ENCODE measurements around the gene PLP2. TPM values are rescaled to one million over a fixed set of nuclear protein-coding genes. Genes with fewer than 3 reads are reported as not detected.

Gene PLP2
- total RNA-seq, 2 donors from 2014 or later = 47.8 to 64.8 TPM

GRCh38 chrX:49176421-49177326 is 5.0 kb downstream of the PLP2 start:
- Histone ChIP-seq H3K36me3 (peaks cover 22% of the 10 kb centered on the region), H3K4me3 (no peak overlapping the region), H3K27ac (peak overlapping the region; percentile 48 to 53), H3K9me3 (no peaks in the 10 kb centered on the region), H3K27me3 (no peaks in the 10 kb centered on the region), H3K4me1 (peaks cover 0 to 12% of the 10 kb centered on the region in 2 donors)
- no peak for TF ChIP-seq CTCF (IDR thresholded peaks at IDR 0.05)
- DNase-seq (ENCODE audit: low spot score) = no peak

- Histone ChIP-seq H3K4me3 (no peak overlapping the region), H3K27ac (peak overlapping the region; percentile 48 to 53), H3K36me3 (peaks cover 22% of the 10 kb centered on the region), H3K27me3 (no peaks in the 10 kb centered on the region), H3K9me3 (no peaks in the 10 kb centered on the region), H3K4me1 (peaks cover 0 to 12% of the 10 kb centered on the region in 2 donors)
- DNase-seq (ENCODE audit: low spot score) = no peak
- TF ChIP-seq CTCF (IDR thresholded peaks at IDR 0.05) = peak in 1 of 2 donors; percentile 22
These were observed 5.7 kb downstream of the PLP2 start for GRCh38 chrX:49177338-49177833.

- no peak overlapping the region for H3K4me3 ChIP-seq
- no peak for DNase-seq (ENCODE audit: low spot score)
- TF ChIP-seq CTCF (IDR thresholded peaks at IDR 0.05) = no peak
- H3K36me3 ChIP-seq = peaks cover 22% of the 10 kb centered on the region
- H3K27me3 ChIP-seq = no peaks in the 10 kb centered on the region
- H3K9me3 ChIP-seq = no peaks in the 10 kb centered on the region
- H3K4me1 ChIP-seq = peaks cover 0 to 9% of the 10 kb centered on the region in 2 donors
- H3K27ac ChIP-seq = no peak overlapping the region
These were observed 6.3 kb downstream of the PLP2 start for GRCh38 chrX:49177873-49178480.

- no peak overlapping the region for H3K4me3 ChIP-seq
- no peaks in the 10 kb centered on the region for H3K9me3 ChIP-seq
- no peak for DNase-seq (ENCODE audit: low spot score)
- TF ChIP-seq CTCF (IDR thresholded peaks at IDR 0.05) = no peak
- no peak overlapping the region for H3K27ac ChIP-seq
- peaks cover 21% of the 10 kb centered on the region for H3K36me3 ChIP-seq
- H3K4me1 ChIP-seq = peaks cover 0 to 4% of the 10 kb centered on the region in 2 donors
- no peaks in the 10 kb centered on the region for H3K27me3 ChIP-seq
These were observed 6.8 kb downstream of the PLP2 start for GRCh38 chrX:49178537-49178936.

- Histone ChIP-seq H3K9me3 (no peaks in the 10 kb centered on the region), H3K4me3 (no peak overlapping the region), H3K4me1 (peaks cover 0 to 4% of the 10 kb centered on the region in 2 donors), H3K27me3 (no peaks in the 10 kb centered on the region), H3K27ac (no peak overlapping the region), H3K36me3 (peaks cover 12% of the 10 kb centered on the region)
- no peak for DNase-seq (ENCODE audit: low spot score)
- no peak for TF ChIP-seq CTCF (IDR thresholded peaks at IDR 0.05)
These were observed 7.7 kb downstream of the PLP2 start for GRCh38 chrX:49179358-49179757.

Measured in right atrium auricular region (tissue), 2 donors.